Activated naive CD4-positive, alpha-beta T cell treated with anti-CD3 and anti-CD28 coated beads, Interleukin-2, amount 10 ng/mL, durations not matched to agents 5 hours and 36 hours (primary cell): Measurements from ENCODE around the gene CGB3. TPM values are rescaled to one million over a fixed set of nuclear protein-coding genes. Genes with fewer than 3 reads are reported as not detected.

Experiments used
- microRNA-seq: library from miRNA; unstranded; fragments of <30 nt; microRNA quantifications from one replicate; pipeline ENCODE4 v1.2.0, GENCODE V29; 2022; ENCODE audit warnings: borderline microRNAs expressed, borderline replicate concordance
- total RNA-seq, 2 experiments: library from RNA; stranded (reverse); gene quantifications; one replicate each; pipeline ENCODE4 v1.2.3, GENCODE V29; 2021

CGB3 gene
- total RNA-seq: not detected

GRCh38 chr19:49024233-49024632 is at the start of gene CGB3:
CGB3 (minus strand) TSS chr19:49024333; CDS start chr19:49023971, 362 bp downstream.

GRCh38 chr19:49064768-49065611 is 40.9 kb upstream of the CGB3 start, which contains the start of gene NTF4:
NTF4 (minus strand) TSS chr19:49064818; CDS start chr19:49061997, 2,821 bp downstream.

GRCh38 chr19:49057636-49058234 is 33.6 kb upstream of the CGB3 start, which contains the start of gene CGB7:
CGB7 (minus strand) TSS chr19:49057749; CDS start chr19:49055375, 2,374 bp downstream.

GRCh38 chr19:49049011-49049410 is 24.9 kb upstream of the CGB3 start, which contains the start of gene CGB8:
CGB8 (minus strand) TSS chr19:49049111; CDS start chr19:49048739, 372 bp downstream.

GRCh38 chr19:49043548-49043947 is 19.4 kb upstream of the CGB3 start, which contains the start of gene CGB5:
CGB5 (plus strand) TSS chr19:49043848; CDS start chr19:49044210, 362 bp downstream.

GRCh38 chr19:49036815-49037214 is 12.7 kb upstream of the CGB3 start, which contains the start of gene CGB1:
CGB1 (minus strand) TSS chr19:49036895; CDS start chr19:49036711, 184 bp downstream.

GRCh38 chr19:49031642-49032301 is 7.6 kb upstream of the CGB3 start, which contains the start of gene CGB2:
CGB2 (plus strand) TSS chr19:49031890; CDS start chr19:49032096, 206 bp downstream.

GRCh38 chr19:49017041-49017665 is 7.0 kb downstream of the CGB3 start, which contains the start of gene LHB:
LHB (minus strand) TSS chr19:49017091; CDS start chr19:49017081, 10 bp downstream.

GRCh38 chr19:48993175-48994034 is 30.7 kb downstream of the CGB3 start, which contains the start of the genes GYS1 and RUVBL2:
GYS1 (minus strand) TSS chr19:48993309; CDS start chr19:48993112, 197 bp downstream.
RUVBL2 (plus strand) TSS chr19:48993887; CDS start chr19:48993912, 25 bp downstream.

Small RNA genes lying within 50 kb of the gene (microRNA-seq; reads per million reads assigned to microRNA genes)
- not detected for gene MIR6798

Other genes with a start within 250 kb of the CGB3 start
- gene BCAT2, start 213.3 kb downstream of the CGB3 start, total RNA-seq: 10 to 100 TPM; 38.5 to 41.2 TPM
- under 1 TPM; 0.35 to 0.82 TPM for gene HSD17B14, start 187.8 kb downstream of the CGB3 start, total RNA-seq
- 1 to 10 TPM; 6.8 to 8.0 TPM for gene PLEKHA4, start 155.7 kb downstream of the CGB3 start, total RNA-seq
- gene PPP1R15A, start 151.9 kb downstream of the CGB3 start, total RNA-seq: 10 to 100 TPM; 50.9 to 56.1 TPM
- gene TULP2, start 125.6 kb downstream of the CGB3 start, total RNA-seq: not detected
- 100 to 1,000 TPM; 276 to 287 TPM for gene NUCB1, start 124.0 kb downstream of the CGB3 start, total RNA-seq
- gene DHDH, start 90.6 kb downstream of the CGB3 start, total RNA-seq: 1 to 10 TPM; 1.8 to 2.1 TPM
- gene BAX, start 69.5 kb downstream of the CGB3 start, total RNA-seq: 100 to 1,000 TPM; 271 to 293 TPM
- 100 to 1,000 TPM; 799 to 840 TPM for gene FTL, start 59.0 kb downstream of the CGB3 start, total RNA-seq
- gene GYS1, start 31.0 kb downstream of the CGB3 start, total RNA-seq: 10 to 100 TPM; 55.7 to 58.7 TPM
- gene RUVBL2, start 30.4 kb downstream of the CGB3 start, total RNA-seq: 10 to 100 TPM; 58.4 to 59.0 TPM
- not detected for gene LHB, start 7.2 kb downstream of the CGB3 start, total RNA-seq
- not detected for gene CGB2, start 7.6 kb upstream of the CGB3 start, total RNA-seq
- not detected for gene CGB1, start 12.6 kb upstream of the CGB3 start, total RNA-seq
- not detected for gene CGB5, start 19.5 kb upstream of the CGB3 start, total RNA-seq
- not detected for gene CGB8, start 24.8 kb upstream of the CGB3 start, total RNA-seq
- not detected for gene CGB7, start 33.4 kb upstream of the CGB3 start, total RNA-seq
- gene NTF4, start 40.5 kb upstream of the CGB3 start, total RNA-seq: not detected
- not detected for gene KCNA7, start 48.4 kb upstream of the CGB3 start, total RNA-seq
- 100 to 1,000 TPM; 201 to 223 TPM for gene SNRNP70, start 61.1 kb upstream of the CGB3 start, total RNA-seq
- gene LIN7B, start 90.0 kb upstream of the CGB3 start, total RNA-seq: 1 to 10 TPM; 6.0 to 8.8 TPM
- 1 to 10 TPM; 1.6 to 2.5 TPM for gene C19orf73, start 94.8 kb upstream of the CGB3 start, total RNA-seq
- 1 to 10 TPM; 3.1 to 4.7 TPM for gene PPFIA3, start 95.2 kb upstream of the CGB3 start, total RNA-seq
- gene HRC, start 131.1 kb upstream of the CGB3 start, total RNA-seq: not detected
- not detected for gene TRPM4, start 133.5 kb upstream of the CGB3 start, total RNA-seq